Activated T-helper 2 cell treated with anti-CD3 and anti-CD28 coated beads, Interferon-gamma antibody, Interleukin-2, Interleukin-4, amounts not matched to agents 10 μg/mL and 5 μg/mL and 100 μg/mL, durations not matched to agents 14 hours and 24 hours and 36 hours (primary cell): ENCODE data around the gene HIGD2A. TPM values are rescaled to one million over a fixed set of nuclear protein-coding genes. Genes with fewer than 3 reads are reported as not detected.

Experiments used
- DNase-seq: peaks from one replicate; pipeline ENCODE4 v3.0.0; 2021; ENCODE audit warnings: low spot score
- H3K27ac Mint-ChIP-seq: one replicate; pipeline ENCODE4 v1.8.0; 2021; ENCODE audit warnings: mixed read lengths
- H3K27me3 Mint-ChIP-seq: one replicate; pipeline ENCODE4 v1.8.0; 2021; ENCODE audit warnings: low read depth, mixed read lengths
- H3K36me3 Mint-ChIP-seq: one replicate; pipeline ENCODE4 v1.8.0; 2021; ENCODE audit warnings: low read depth, mixed read lengths
- H3K4me1 Mint-ChIP-seq: one replicate; pipeline ENCODE4 v1.8.0; 2021; ENCODE audit warnings: low read depth, mixed read lengths
- H3K4me3 Mint-ChIP-seq: one replicate; pipeline ENCODE4 v1.8.0; 2021; ENCODE audit warnings: low read depth, mild to moderate bottlenecking, moderate library complexity, mixed read lengths
- H3K9me3 Mint-ChIP-seq: one replicate; pipeline ENCODE4 v1.8.0; 2021; ENCODE audit warnings: mixed read lengths
- intact Hi-C: fragments of 100-400 bp; cut with micrococcal nuclease; formaldehyde crosslinking; loops from one replicate; pipeline ENCODE4 v1.15.1; 2023
- total RNA-seq: library from RNA; stranded (reverse); gene quantifications from 2 replicates; pipeline ENCODE4 v1.2.3, GENCODE V29; 2022

Gene HIGD2A
- total RNA-seq, 1 donor from 2014 or later, result 105 TPM

- Mint-ChIP-seq H3K4me3 (no peak overlapping the region), H3K36me3 (peaks cover 58% of the 10 kb centered on the region)
- intact Hi-C loops, result no loop called here
These were observed 8.7 kb upstream of the HIGD2A start for GRCh38 chr5:176379881-176380280.

GRCh38 chr5:176381423-176381822, 7.1 kb upstream of the HIGD2A start:
- Mint-ChIP-seq H3K27ac (no peak overlapping the region), H3K9me3 (no peaks in the 10 kb centered on the region), H3K4me3 (no peak overlapping the region), H3K27me3 (no peaks in the 10 kb centered on the region), H3K4me1 (peaks cover 9% of the 10 kb centered on the region), H3K36me3 (peaks cover 69% of the 10 kb centered on the region)
- intact Hi-C loops, result no loop called here
- no peak for DNase-seq

More at GRCh38 chr5:176379881-176380280, 8.7 kb upstream of the HIGD2A start:
- no peak for DNase-seq
- no peaks in the 10 kb centered on the region for H3K9me3 Mint-ChIP-seq
- H3K27me3 Mint-ChIP-seq, result no peaks in the 10 kb centered on the region
- no peak overlapping the region for H3K27ac Mint-ChIP-seq
- H3K4me1 Mint-ChIP-seq, result no peaks in the 10 kb centered on the region

- peaks cover 75% of the 10 kb centered on the region for H3K36me3 Mint-ChIP-seq
- no peaks in the 10 kb centered on the region for H3K9me3 Mint-ChIP-seq
- DNase-seq, result no peak
- H3K4me1 Mint-ChIP-seq, result peaks cover 14% of the 10 kb centered on the region
- intact Hi-C loops, result no loop called here
- H3K4me3 Mint-ChIP-seq, result no peak overlapping the region
- no peak overlapping the region for H3K27ac Mint-ChIP-seq
- H3K27me3 Mint-ChIP-seq, result no peaks in the 10 kb centered on the region
These were observed 6.6 kb upstream of the HIGD2A start for GRCh38 chr5:176381979-176382378.

GRCh38 chr5:176382721-176383120, 5.8 kb upstream of the HIGD2A start:
- H3K27ac Mint-ChIP-seq, result no peak overlapping the region
- H3K36me3 Mint-ChIP-seq, result peaks cover 82% of the 10 kb centered on the region
- H3K4me1 Mint-ChIP-seq, result peaks cover 18% of the 10 kb centered on the region
- no peaks in the 10 kb centered on the region for H3K27me3 Mint-ChIP-seq
- intact Hi-C loops, result no loop called here
- no peaks in the 10 kb centered on the region for H3K9me3 Mint-ChIP-seq
- H3K4me3 Mint-ChIP-seq, result no peak overlapping the region
- DNase-seq, result no peak

- no peak overlapping the region for H3K4me3 Mint-ChIP-seq
- intact Hi-C loops, result no loop called here
- no peaks in the 10 kb centered on the region for H3K9me3 Mint-ChIP-seq
- DNase-seq, result no peak
- no peaks in the 10 kb centered on the region for H3K27me3 Mint-ChIP-seq
- peaks cover 88% of the 10 kb centered on the region for H3K36me3 Mint-ChIP-seq
- peaks cover 18% of the 10 kb centered on the region for H3K4me1 Mint-ChIP-seq
- H3K27ac Mint-ChIP-seq, result no peak overlapping the region
These were observed 5.2 kb upstream of the HIGD2A start for GRCh38 chr5:176383248-176383905.

- Mint-ChIP-seq H3K4me3 (no peak overlapping the region), H3K27me3 (no peaks in the 10 kb centered on the region), H3K9me3 (no peaks in the 10 kb centered on the region), H3K27ac (no peak overlapping the region), H3K4me1 (peaks cover 18% of the 10 kb centered on the region), H3K36me3 (peaks cover 87% of the 10 kb centered on the region)
- DNase-seq, result no peak
- intact Hi-C loops, result no loop called here
These were observed 4.6 kb upstream of the HIGD2A start for GRCh38 chr5:176383961-176384360.

GRCh38 chr5:176384366-176384930, 4.1 kb upstream of the HIGD2A start:
- no peak overlapping the region for H3K27ac Mint-ChIP-seq

GRCh38 chr5:176384991-176385390, 3.6 kb upstream of the HIGD2A start:
- H3K36me3 Mint-ChIP-seq, result peaks cover 78% of the 10 kb centered on the region
- no peaks in the 10 kb centered on the region for H3K27me3 Mint-ChIP-seq
- H3K4me3 Mint-ChIP-seq, result no peak overlapping the region
- H3K9me3 Mint-ChIP-seq, result no peaks in the 10 kb centered on the region
- H3K4me1 Mint-ChIP-seq, result peaks cover 21% of the 10 kb centered on the region
- no peak overlapping the region for H3K27ac Mint-ChIP-seq
- intact Hi-C loops, result no loop called here
- no peak for DNase-seq

More at GRCh38 chr5:176384366-176384930, 4.1 kb upstream of the HIGD2A start:
- intact Hi-C loops, result no loop called here
- no peak for DNase-seq
- Mint-ChIP-seq H3K27me3 (no peaks in the 10 kb centered on the region), H3K4me3 (no peak overlapping the region), H3K9me3 (no peaks in the 10 kb centered on the region), H3K4me1 (peaks cover 18% of the 10 kb centered on the region), H3K36me3 (peaks cover 84% of the 10 kb centered on the region)

GRCh38 chr5:176386491-176386890, 2.1 kb upstream of the HIGD2A start:
- Mint-ChIP-seq H3K4me1 (peaks cover 21% of the 10 kb centered on the region), H3K27ac (peak overlapping the region; percentile 58), H3K4me3 (peak overlapping the region; percentile 97), H3K27me3 (no peaks in the 10 kb centered on the region), H3K9me3 (no peaks in the 10 kb centered on the region), H3K36me3 (peaks cover 75% of the 10 kb centered on the region)
- DNase-seq, result no peak
- intact Hi-C loops, result no loop called here

GRCh38 chr5:176387384-176387925, 1.1 kb upstream of the HIGD2A start:
- peaks cover 68% of the 10 kb centered on the region for H3K36me3 Mint-ChIP-seq
- intact Hi-C loops, result no loop called here

GRCh38 chr5:176388003-176388443, 528 bp upstream of the HIGD2A start:
- H3K27me3 Mint-ChIP-seq, result no peaks in the 10 kb centered on the region
- H3K27ac Mint-ChIP-seq, result peak overlapping the region; percentile 99
- peaks cover 21% of the 10 kb centered on the region for H3K4me1 Mint-ChIP-seq
- intact Hi-C loops, result loop anchor here (1.0 to 2.0 kb wide), 4 partner anchors 27 to 149 kb away; partner anchors contain the start of genes CLTB, FAF2, KIAA1191 and RNF44
- H3K4me3 Mint-ChIP-seq, result peak overlapping the region; percentile 97
- peaks cover 63% of the 10 kb centered on the region for H3K36me3 Mint-ChIP-seq
- DNase-seq, result no peak
- no peaks in the 10 kb centered on the region for H3K9me3 Mint-ChIP-seq

More at GRCh38 chr5:176387384-176387925, 1.1 kb upstream of the HIGD2A start:
- Mint-ChIP-seq H3K4me1 (peaks cover 21% of the 10 kb centered on the region), H3K9me3 (no peaks in the 10 kb centered on the region), H3K27ac (peak overlapping the region; percentile 99), H3K27me3 (no peaks in the 10 kb centered on the region), H3K4me3 (peak overlapping the region; percentile 97)
- DNase-seq, result no peak

- H3K27me3 Mint-ChIP-seq, result no peaks in the 10 kb centered on the region
- H3K36me3 Mint-ChIP-seq, result peaks cover 52% of the 10 kb centered on the region
- peak overlapping the region; percentile 99 for H3K27ac Mint-ChIP-seq
- H3K9me3 Mint-ChIP-seq, result no peaks in the 10 kb centered on the region
- no peak for DNase-seq
- intact Hi-C loops, result loop anchor here (2.0 kb wide), 2 partner anchors 27 to 147 kb away; partner anchors contain the start of genes CLTB and RNF44
- peaks cover 21% of the 10 kb centered on the region for H3K4me1 Mint-ChIP-seq
- H3K4me3 Mint-ChIP-seq, result peak overlapping the region; percentile 97
These were observed 878 bp downstream of the HIGD2A start for GRCh38 chr5:176389135-176390123.
